ENCODE results near the gene MAP2K2. TPM values are rescaled to one million over a fixed set of nuclear protein-coding genes. Genes with fewer than 3 reads are reported as not detected.

The MAP2K2 gene
- total and polyA plus RNA-seq, 11 donors: 95.3 to 204 (median 118) TPM

- intact Hi-C loops (cut with DNase I): loop anchor here in 2 of 10 donors (5.0 kb wide), 1 partner anchor 35 kb away; no protein-coding TSS in a partner anchor
- peaks cover 0 to 58% (median 30%) of the 10 kb centered on the region in 12 donors for H3K4me1 ChIP-seq
- WGBS, 4 donors: 48 to 64% (median 55%) methylated on average over 18 to 27 of the region's 27 CpGs
- H3K27me3 ChIP-seq: no peaks in the 10 kb centered on the region
- H3K36me3 ChIP-seq: peaks cover 0 to 84% (median 51%) of the 10 kb centered on the region in 9 donors
- H3K4me3 ChIP-seq: peak overlapping the region in 4 of 12 donors; percentile 2 to 26 (median 12)
- DNase-seq (peak in 4 of 5 donors; percentile 55 to 70 (median 59)), ATAC-seq (peak in 3 of 4 donors; percentile 31 to 66 (median 45))
- no peaks in the 10 kb centered on the region for H3K9me3 ChIP-seq
- H3K27ac ChIP-seq: peak overlapping the region in 11 of 12 donors; percentile 32 to 78 (median 59)
- TF ChIP-seq POLR2A (IDR thresholded peaks at IDR 0.05) (no peak), CTCF (IDR thresholded peaks at IDR 0.05) (no peak)
These were observed 71.6 kb downstream of the MAP2K2 start for GRCh38 chr19:4052114-4052992.

- WGBS, 4 donors: 75 to 91% (median 88%) methylated on average over 9 to 15 of the region's 15 CpGs
- H3K9me3 ChIP-seq: no peaks in the 10 kb centered on the region
- intact Hi-C loops (cut with DNase I): loop anchor here in 2 of 10 donors (5.0 kb wide), 1 partner anchor 34 kb away; no protein-coding TSS in a partner anchor
- peaks cover 0 to 93% (median 60%) of the 10 kb centered on the region in 9 donors for H3K36me3 ChIP-seq
- no peaks in the 10 kb centered on the region for H3K27me3 ChIP-seq
- ATAC-seq: peak in 2 of 4 donors; percentile 5 to 6
- peaks cover 0 to 54% (median 30%) of the 10 kb centered on the region in 12 donors for H3K4me1 ChIP-seq
- peak overlapping the region in 11 of 12 donors; percentile 32 to 78 (median 59) for H3K27ac ChIP-seq
- TF ChIP-seq CTCF (IDR thresholded peaks at IDR 0.05): no peak
- no peak for TF ChIP-seq POLR2A (IDR thresholded peaks at IDR 0.05)
- no peak for DNase-seq
- H3K4me3 ChIP-seq: no peak overlapping the region
These were observed 72.5 kb downstream of the MAP2K2 start for GRCh38 chr19:4051175-4052101.

- intact Hi-C loops (cut with DNase I): no loop called here
- H3K27ac ChIP-seq: peak overlapping the region in 5 of 12 donors; percentile 43 to 71 (median 53)
- DNase-seq: peak in 4 of 5 donors; percentile 57 to 80 (median 70)
- no peaks in the 10 kb centered on the region for H3K9me3 ChIP-seq
- H3K27me3 ChIP-seq: no peaks in the 10 kb centered on the region
- no peak overlapping the region for H3K4me3 ChIP-seq
- peaks cover 0 to 51% (median 30%) of the 10 kb centered on the region in 12 donors for H3K4me1 ChIP-seq
- H3K36me3 ChIP-seq: peaks cover 0 to 92% (median 66%) of the 10 kb centered on the region in 9 donors
- TF ChIP-seq CTCF (IDR thresholded peaks at IDR 0.05) (peak in 1 of 12 donors; percentile 8), POLR2A (IDR thresholded peaks at IDR 0.05) (no peak)
- ATAC-seq: peak; percentile 77 to 82 (median 80)
- 37 to 56% (median 51%) methylated on average over 12 to 15 of the region's 15 CpGs for WGBS, 4 donors
These were observed 74.5 kb downstream of the MAP2K2 start for GRCh38 chr19:4049432-4049831.
